PC-3 (cell line): ENCODE results near the gene PLOD3.

Experiments used
- EZH2 ChIP-seq: fragments of 300-600 bp; sonication (generic); IDR thresholded peaks from one replicate; pipeline ENCODE4 v1.6.1; 2017; ENCODE audit warnings: antibody characterized with exemption, mild to moderate bottlenecking, low read length; ENCODE audit not compliant: unreplicated experiment
- EZH2phosphoT487 ChIP-seq: fragments of 300-600 bp; sonication (generic); IDR thresholded peaks from 2 replicates; pipeline ENCODE4 v1.6.1; 2018; ENCODE audit warnings: mild to moderate bottlenecking, antibody characterized with exemption, low read length, borderline replicate concordance
- TF ChIP-seq, protein P1 (sequence below): fragments of 300-600 bp; sonication (generic); conservative IDR thresholded peaks from 2 replicates; pipeline ENCODE4 v1.5.1; 2017; ENCODE audit warnings: antibody characterized with exemption, low read depth, mild to moderate bottlenecking, low read length

GRCh38 chr7:101171442-101171837, 45.9 kb downstream of the PLOD3 start:
- TF ChIP-seq EZH2 (no peak), EZH2phosphoT487 (no peak)
- TF ChIP-seq, protein P1, sequence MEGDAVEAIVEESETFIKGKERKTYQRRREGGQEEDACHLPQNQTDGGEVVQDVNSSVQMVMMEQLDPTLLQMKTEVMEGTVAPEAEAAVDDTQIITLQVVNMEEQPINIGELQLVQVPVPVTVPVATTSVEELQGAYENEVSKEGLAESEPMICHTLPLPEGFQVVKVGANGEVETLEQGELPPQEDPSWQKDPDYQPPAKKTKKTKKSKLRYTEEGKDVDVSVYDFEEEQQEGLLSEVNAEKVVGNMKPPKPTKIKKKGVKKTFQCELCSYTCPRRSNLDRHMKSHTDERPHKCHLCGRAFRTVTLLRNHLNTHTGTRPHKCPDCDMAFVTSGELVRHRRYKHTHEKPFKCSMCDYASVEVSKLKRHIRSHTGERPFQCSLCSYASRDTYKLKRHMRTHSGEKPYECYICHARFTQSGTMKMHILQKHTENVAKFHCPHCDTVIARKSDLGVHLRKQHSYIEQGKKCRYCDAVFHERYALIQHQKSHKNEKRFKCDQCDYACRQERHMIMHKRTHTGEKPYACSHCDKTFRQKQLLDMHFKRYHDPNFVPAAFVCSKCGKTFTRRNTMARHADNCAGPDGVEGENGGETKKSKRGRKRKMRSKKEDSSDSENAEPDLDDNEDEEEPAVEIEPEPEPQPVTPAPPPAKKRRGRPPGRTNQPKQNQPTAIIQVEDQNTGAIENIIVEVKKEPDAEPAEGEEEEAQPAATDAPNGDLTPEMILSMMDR, result peak; percentile 34
